ENCODE measurements around the gene MRM1.
A peak's percentile ranks its signal among the peaks of the same experiment; 100 is the strongest.

Gene MRM1

DNA sequence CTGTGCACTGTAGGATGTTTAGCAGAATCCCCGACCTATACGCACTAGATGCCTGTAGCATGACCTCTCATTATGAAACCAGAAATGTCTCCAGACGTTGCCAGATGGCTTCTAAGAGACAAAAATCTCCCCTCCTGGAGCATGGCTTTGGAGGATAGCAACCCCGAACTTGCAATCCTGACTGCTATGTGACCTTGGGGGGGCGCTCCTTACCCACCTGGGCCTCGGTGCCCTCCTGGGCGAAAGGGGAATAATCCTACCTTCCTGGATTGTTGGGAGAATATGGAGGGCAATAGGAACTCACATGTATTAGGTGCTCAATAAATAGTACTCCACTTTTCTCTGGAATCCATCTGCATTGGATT, 8.1 kb downstream of the MRM1 start:
- no peak for TF ChIP-seq CTCF (IDR thresholded peaks at IDR 0.05; ENCODE audit: low read depth, low read length)
- no peak for DNase-seq (ENCODE audit: low read depth in 2 of 2)
- H3K4me3 ChIP-seq (replicated peaks in 1 of 2; ENCODE audit: low read depth in 2 of 2, low read length in 2 of 2): no peak overlapping the region

GRCh38 chr17:36610474-36610873, 9.1 kb downstream of the MRM1 start:
- peak in 1 of 2 donors; percentile 49 for DNase-seq (ENCODE audit: low read depth in 2 of 2)
- TF ChIP-seq CTCF (IDR thresholded peaks at IDR 0.05; ENCODE audit: low read depth, low read length): no peak
- no peak overlapping the region for H3K4me3 ChIP-seq (replicated peaks in 1 of 2; ENCODE audit: low read depth in 2 of 2, low read length in 2 of 2)

GRCh38 chr17:36611345-36612072, 10.1 kb downstream of the MRM1 start:
- DNase-seq (ENCODE audit: low read depth in 2 of 2): peak; percentile 82 to 86
- no peak overlapping the region for H3K4me3 ChIP-seq (replicated peaks in 1 of 2; ENCODE audit: low read depth in 2 of 2, low read length in 2 of 2)
- no peak for TF ChIP-seq CTCF (IDR thresholded peaks at IDR 0.05; ENCODE audit: low read depth, low read length)

DNA sequence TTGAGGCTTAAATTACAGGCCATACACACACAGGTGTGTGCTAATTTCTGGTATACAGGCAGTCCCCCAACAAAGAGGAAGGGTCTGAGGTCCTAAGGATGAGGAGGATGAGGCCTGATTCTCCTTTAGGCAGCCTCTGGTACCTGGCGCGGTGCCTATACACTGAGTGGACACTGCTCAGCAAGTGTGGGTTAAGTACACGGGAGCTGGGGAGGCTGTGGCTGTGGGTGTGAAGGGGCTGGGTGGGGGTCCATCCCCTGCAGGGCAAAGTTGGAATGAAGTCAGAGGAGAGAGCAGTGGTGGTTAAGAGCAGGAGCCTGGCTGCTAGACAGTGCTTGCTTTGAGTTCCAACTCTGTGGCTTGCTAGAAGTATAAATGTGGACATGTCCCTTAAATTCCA, 10.9 kb downstream of the MRM1 start:
- TF ChIP-seq CTCF (IDR thresholded peaks at IDR 0.05; ENCODE audit: low read depth, low read length): no peak
- no peak for DNase-seq (ENCODE audit: low read depth in 2 of 2)
- no peak overlapping the region for H3K4me3 ChIP-seq (replicated peaks in 1 of 2; ENCODE audit: low read depth in 2 of 2, low read length in 2 of 2)

DNA sequence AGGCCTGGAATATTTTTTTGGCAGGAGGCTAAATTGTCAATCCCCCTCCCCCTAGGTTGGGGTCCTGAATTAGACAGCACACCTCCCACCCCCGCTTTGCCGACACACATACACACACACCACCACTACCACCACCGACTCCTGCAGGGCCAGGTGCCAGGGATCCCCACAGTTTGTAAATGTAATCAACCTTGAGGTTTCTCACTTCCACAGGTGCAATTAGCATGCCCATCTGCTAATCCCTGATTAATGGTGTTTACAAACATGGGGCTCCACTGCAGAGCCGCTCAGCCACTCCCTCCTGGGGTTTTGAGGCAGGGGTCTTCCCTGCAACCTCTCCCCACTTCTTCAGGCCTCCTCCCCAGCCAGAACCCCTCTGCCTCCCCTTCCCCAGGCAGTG, 11.8 kb downstream of the MRM1 start:
- no peak overlapping the region for H3K4me3 ChIP-seq (replicated peaks in 1 of 2; ENCODE audit: low read depth in 2 of 2, low read length in 2 of 2)
- no peak for DNase-seq (ENCODE audit: low read depth in 2 of 2)
- no peak for TF ChIP-seq CTCF (IDR thresholded peaks at IDR 0.05; ENCODE audit: low read depth, low read length)

DNA sequence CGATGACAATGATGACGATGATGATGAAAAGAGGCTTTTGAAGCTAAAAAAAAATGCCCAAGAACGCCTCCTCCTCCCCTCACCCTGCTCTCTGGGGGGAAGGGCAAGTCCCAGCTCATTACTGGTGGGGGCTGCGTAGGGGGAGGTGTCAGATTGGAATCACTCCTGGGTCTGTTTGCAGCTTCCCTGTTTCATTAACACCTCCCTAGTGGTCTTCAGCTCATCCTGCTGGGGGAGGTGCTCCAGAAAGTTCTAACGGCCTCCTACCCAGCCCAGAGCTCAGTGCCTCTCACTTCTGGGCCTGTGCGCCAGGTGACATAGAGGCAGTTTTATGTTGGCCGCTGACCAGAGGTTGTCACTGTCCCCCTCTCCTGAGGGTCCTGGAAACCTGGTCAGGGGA, 12.7 kb downstream of the MRM1 start:
- H3K4me3 ChIP-seq (replicated peaks in 1 of 2; ENCODE audit: low read depth in 2 of 2, low read length in 2 of 2): no peak overlapping the region
- TF ChIP-seq CTCF (IDR thresholded peaks at IDR 0.05; ENCODE audit: low read depth, low read length): no peak
- no peak for DNase-seq (ENCODE audit: low read depth in 2 of 2)

DNA sequence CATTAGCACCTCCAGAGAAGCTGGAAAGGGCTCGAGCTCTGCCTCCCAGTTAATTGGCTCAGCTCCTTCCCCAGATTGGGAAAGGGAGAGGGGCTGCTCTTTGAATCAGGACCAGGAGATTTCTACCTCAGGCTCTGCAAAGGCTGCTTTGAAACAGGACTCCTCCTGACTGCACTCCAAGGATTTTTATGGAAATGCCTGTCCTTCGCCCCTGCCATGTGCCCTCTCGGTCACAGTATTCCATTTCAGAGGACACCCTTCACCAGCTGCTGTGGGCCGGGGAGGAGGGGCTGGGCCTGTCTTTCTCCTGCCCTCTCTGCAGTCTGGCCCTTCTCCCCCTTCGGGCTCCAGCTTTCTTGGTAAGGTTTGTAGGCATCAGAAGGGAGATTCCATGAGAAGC, 13.6 kb downstream of the MRM1 start:
- no peak for TF ChIP-seq CTCF (IDR thresholded peaks at IDR 0.05; ENCODE audit: low read depth, low read length)
- DNase-seq (ENCODE audit: low read depth in 2 of 2): no peak

More for the DNA sequence above, 13.6 kb downstream of the MRM1 start:
- H3K4me3 ChIP-seq (replicated peaks in 1 of 2; ENCODE audit: low read depth in 2 of 2, low read length in 2 of 2): no peak overlapping the region

Measured in cardiac fibroblast (primary cell).